ENCODE data around the gene RNF224.

DNA sequence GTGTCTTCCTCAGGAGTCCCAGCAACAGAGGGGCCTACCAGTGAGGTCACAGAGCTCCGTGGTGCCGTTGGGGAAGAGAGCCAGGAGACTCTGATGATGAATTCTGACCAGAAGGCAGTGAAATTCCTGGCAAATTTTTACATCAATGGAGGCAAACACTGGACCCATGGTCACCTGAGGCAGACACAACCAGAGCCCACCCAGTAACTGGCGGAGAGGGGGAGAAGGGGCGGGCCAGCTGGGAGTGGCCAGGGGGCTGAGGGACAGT lies 23.8 kb downstream of the RNF224 start, which contains the start of gene STPG3:
- TF ChIP-seq, protein P1, sequence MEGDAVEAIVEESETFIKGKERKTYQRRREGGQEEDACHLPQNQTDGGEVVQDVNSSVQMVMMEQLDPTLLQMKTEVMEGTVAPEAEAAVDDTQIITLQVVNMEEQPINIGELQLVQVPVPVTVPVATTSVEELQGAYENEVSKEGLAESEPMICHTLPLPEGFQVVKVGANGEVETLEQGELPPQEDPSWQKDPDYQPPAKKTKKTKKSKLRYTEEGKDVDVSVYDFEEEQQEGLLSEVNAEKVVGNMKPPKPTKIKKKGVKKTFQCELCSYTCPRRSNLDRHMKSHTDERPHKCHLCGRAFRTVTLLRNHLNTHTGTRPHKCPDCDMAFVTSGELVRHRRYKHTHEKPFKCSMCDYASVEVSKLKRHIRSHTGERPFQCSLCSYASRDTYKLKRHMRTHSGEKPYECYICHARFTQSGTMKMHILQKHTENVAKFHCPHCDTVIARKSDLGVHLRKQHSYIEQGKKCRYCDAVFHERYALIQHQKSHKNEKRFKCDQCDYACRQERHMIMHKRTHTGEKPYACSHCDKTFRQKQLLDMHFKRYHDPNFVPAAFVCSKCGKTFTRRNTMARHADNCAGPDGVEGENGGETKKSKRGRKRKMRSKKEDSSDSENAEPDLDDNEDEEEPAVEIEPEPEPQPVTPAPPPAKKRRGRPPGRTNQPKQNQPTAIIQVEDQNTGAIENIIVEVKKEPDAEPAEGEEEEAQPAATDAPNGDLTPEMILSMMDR (IDR thresholded peaks at IDR 0.05 in 2 of 3, conservative IDR thresholded peaks at IDR 0.05 in 1 of 3; ENCODE audit: borderline replicate concordance in 1 of 3, insufficient read depth in 1 of 3, low read depth in 2 of 3, low read length in 2 of 3): no peak
- TF ChIP-seq ATF3 (IDR thresholded peaks at IDR 0.05) (no peak), EZH2 (IDR thresholded peaks at IDR 0.05) (no peak), FOSL1 (IDR thresholded peaks at IDR 0.05; ENCODE audit: low read depth) (no peak), RAD21 (IDR thresholded peaks at IDR 0.05; ENCODE audit: low read depth) (no peak), POLR2A (IDR thresholded peaks at IDR 0.05; ENCODE audit: borderline replicate concordance, extremely low read depth, insufficient read depth, insufficient read length) (no peak), ZBTB33 (IDR thresholded peaks at IDR 0.05; ENCODE audit: extremely low read depth, insufficient replicate concordance, low read length) (no peak), EZH2phosphoT487 (IDR thresholded peaks at IDR 0.05; ENCODE audit: borderline replicate concordance) (no peak), SP1 (IDR thresholded peaks at IDR 0.05; ENCODE audit: low read depth) (no peak), ZNF274 (IDR thresholded peaks at IDR 0.05; ENCODE audit: low read depth, low read length) (no peak)

Measured in HCT116 (cell line).